Transverse colon (tissue), 4 donors: ENCODE measurements around the gene FBXO8.

ENCODE experiments used
- CTCF ChIP-seq, 5 experiments: fragments of 200-600 bp in 3 of 5; fragments of 450-650 bp in 2 of 5; sonication (generic) in 3 of 5; IDR thresholded peaks; 1 replicate in 2 of 5; 2 replicates in 3 of 5; pipeline ENCODE4 v1.5.1; 2016 to 2017; ENCODE audit warnings: antibody characterized with exemption in 5 of 5, inconsistent platforms in 3 of 5, mild to moderate bottlenecking in 2 of 5, moderate library complexity in 1 of 5
- POLR2AphosphoS5 ChIP-seq, 3 donors: sonication (generic); formaldehyde crosslinking; IDR thresholded peaks; one replicate each; pipeline ENCODE4 v1.6.1; 2016; ENCODE audit warnings: antibody characterized with exemption in 3 of 3

- TF ChIP-seq CTCF (IDR thresholded peaks at IDR 0.05) (no peak), POLR2AphosphoS5 (IDR thresholded peaks at IDR 0.05) (no peak)
Measured at GRCh38 chr4:174324725-174325124, 41.3 kb upstream of the FBXO8 start.
